Osteoblast (primary cell): Measurements from ENCODE around the gene DIP2C. TPM values are rescaled to one million over a fixed set of nuclear protein-coding genes. Genes with fewer than 3 reads are reported as not detected.

Experiments
- DNase-seq: peaks from one replicate; pipeline ENCODE4 v3.0.0; 2011; ENCODE audit warnings: low spot score, mixed read lengths; ENCODE audit not compliant: insufficient read length; ENCODE audit errors: missing footprints
- H2AFZ ChIP-seq: 2 replicates; pipeline ENCODE4 v1.6.0; 2011; ENCODE audit warnings: mild to moderate bottlenecking, low read length
- H3K27ac ChIP-seq: 2 replicates; pipeline ENCODE4 v1.5.1; 2011; ENCODE audit warnings: mild to moderate bottlenecking, low read depth, low read length, moderate library complexity
- H3K27me3 ChIP-seq: 2 replicates; pipeline ENCODE4 v1.6.0; 2012; ENCODE audit warnings: mild to moderate bottlenecking, control low read depth, inconsistent platforms, low read length, moderate library complexity; ENCODE audit not compliant: insufficient read depth
- H3K36me3 ChIP-seq: 2 replicates; pipeline ENCODE4 v1.5.1; 2011; ENCODE audit warnings: mild to moderate bottlenecking, low read length, control low read depth, moderate library complexity; ENCODE audit not compliant: insufficient read depth
- H3K4me1 ChIP-seq: 2 replicates; pipeline ENCODE4 v1.5.1; 2011; ENCODE audit warnings: mild to moderate bottlenecking, low read length, control low read depth, moderate library complexity; ENCODE audit not compliant: insufficient read depth
- H3K4me2 ChIP-seq: 2 replicates; pipeline ENCODE4 v1.6.0; 2011; ENCODE audit warnings: mild to moderate bottlenecking, low read length; ENCODE audit not compliant: insufficient read depth
- H3K4me3 ChIP-seq: fragments of 200-600 bp; sonication (generic); 3 replicates; pipeline ENCODE4 v1.5.1; 2012; ENCODE audit warnings: mild to moderate bottlenecking, low read length, inconsistent platforms; ENCODE audit not compliant: insufficient read depth
- H3K79me2 ChIP-seq: 2 replicates; pipeline ENCODE4 v1.6.0; 2012; ENCODE audit warnings: mild to moderate bottlenecking, low read length, control low read depth, inconsistent platforms; ENCODE audit not compliant: insufficient read depth
- H3K9me3 ChIP-seq: 2 replicates; pipeline ENCODE4 v1.5.1; 2011; ENCODE audit warnings: low read depth, low read length, control low read depth
- H4K20me1 ChIP-seq: 2 replicates; pipeline ENCODE4 v1.6.0; 2012; ENCODE audit warnings: mild to moderate bottlenecking, low read length, control low read depth; ENCODE audit not compliant: insufficient read depth
- total RNA-seq: library from RNA; depleted of rRNA; stranded (reverse); fragments of >200 nt; gene quantifications from 2 replicates; pipeline ENCODE4 v1.2.3, GENCODE V29; 2012
- TF ChIP-seq, protein P1 (sequence below): IDR thresholded peaks from 2 replicates; pipeline ENCODE4 v1.5.1; 2011; ENCODE audit warnings: mild to moderate bottlenecking, low read depth, low read length, moderate library complexity; ENCODE audit errors: extremely low read depth

DIP2C gene
- total RNA-seq, 1 donor: 36.9 TPM

DNA sequence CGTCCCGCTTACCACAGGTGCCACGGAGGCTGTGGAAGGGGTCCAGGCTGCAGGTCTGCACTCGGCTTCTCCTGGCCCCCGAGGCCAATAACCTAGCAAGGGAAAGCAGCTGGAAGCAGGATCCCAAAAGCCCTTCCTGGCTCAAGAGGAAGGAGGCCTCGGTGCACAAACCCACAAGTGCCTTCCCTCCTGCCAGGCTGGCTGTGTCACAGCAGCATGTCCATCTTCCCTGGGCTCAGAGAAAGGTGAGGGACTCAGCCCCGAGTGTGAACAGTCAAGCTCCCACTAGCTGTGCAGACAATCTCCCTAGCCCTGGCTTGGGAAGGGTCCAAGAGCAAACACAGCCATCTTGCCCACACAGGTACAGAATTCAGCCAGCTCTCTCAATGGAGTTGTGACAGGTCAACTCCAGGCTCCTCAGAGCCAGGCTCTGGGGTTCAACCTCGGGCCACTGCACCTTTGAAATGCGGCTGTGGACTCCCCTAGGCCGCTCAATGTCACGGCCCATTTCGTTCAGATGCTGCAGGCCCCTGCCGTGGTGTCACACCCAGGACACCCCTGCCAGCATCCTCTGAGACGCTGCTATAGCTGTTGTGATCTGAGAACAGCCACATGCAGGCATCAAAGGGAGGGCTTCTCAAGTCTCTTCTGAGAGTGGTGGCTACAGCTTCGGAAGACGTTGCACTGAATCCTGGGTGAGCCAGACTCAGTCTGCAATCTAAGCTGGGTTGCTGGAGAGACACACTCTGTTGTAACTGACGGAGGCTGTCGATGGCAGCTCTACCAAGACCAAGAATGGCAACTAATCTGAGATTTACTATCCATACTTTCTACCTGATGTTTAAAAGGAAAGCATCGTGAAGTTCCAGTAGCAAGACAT, 137.9 kb downstream of the DIP2C start:
- DNase-seq: peak; percentile 76
- H4K20me1 ChIP-seq: peaks cover 81% of the 10 kb centered on the region

DNA sequence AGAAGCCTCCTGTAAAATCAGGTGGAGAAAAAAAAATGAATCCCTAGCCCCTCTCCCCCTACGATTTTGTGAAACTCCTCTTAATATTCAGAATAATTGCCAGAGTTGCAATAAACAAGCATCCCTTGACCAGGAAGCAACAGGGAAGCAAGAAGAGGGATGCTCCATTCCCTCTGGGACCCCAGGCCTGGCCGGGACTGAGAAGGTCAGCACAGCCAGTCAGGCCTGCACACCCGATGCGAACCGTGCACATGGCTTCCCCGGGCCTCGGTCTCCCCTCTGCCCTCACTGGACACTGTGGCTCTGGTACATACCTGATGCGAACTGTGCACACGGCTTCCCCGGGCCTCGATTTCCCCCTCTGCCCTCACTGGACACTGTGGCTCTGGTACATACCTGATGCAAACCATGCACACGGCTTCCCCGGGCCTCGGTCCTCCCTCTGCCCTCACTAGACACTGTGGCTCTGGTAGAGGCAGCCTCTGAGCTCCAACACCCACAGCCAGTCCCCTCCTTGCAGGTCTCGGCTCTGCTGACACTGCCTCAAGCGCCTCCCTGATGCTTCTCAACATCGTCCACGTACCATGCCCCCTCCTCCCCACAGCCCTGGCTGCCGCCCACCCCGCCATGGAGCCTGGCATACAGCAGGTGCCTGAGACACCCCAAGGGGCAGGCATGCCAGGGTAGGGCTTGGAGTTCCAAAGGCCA, 138.6 kb downstream of the DIP2C start:
- Histone ChIP-seq H3K36me3 (no peaks in the 10 kb centered on the region), H3K27ac (no peak overlapping the region), H3K4me3 (no peak overlapping the region), H3K27me3 (no peaks in the 10 kb centered on the region), H2AFZ (no peak overlapping the region), H3K4me1 (peaks cover 5% of the 10 kb centered on the region), H3K79me2 (peaks cover 92% of the 10 kb centered on the region), H4K20me1 (peaks cover 81% of the 10 kb centered on the region), H3K9me3 (no peaks in the 10 kb centered on the region), H3K4me2 (no peak overlapping the region)
- peak; percentile 81 for DNase-seq
- TF ChIP-seq, protein P1, sequence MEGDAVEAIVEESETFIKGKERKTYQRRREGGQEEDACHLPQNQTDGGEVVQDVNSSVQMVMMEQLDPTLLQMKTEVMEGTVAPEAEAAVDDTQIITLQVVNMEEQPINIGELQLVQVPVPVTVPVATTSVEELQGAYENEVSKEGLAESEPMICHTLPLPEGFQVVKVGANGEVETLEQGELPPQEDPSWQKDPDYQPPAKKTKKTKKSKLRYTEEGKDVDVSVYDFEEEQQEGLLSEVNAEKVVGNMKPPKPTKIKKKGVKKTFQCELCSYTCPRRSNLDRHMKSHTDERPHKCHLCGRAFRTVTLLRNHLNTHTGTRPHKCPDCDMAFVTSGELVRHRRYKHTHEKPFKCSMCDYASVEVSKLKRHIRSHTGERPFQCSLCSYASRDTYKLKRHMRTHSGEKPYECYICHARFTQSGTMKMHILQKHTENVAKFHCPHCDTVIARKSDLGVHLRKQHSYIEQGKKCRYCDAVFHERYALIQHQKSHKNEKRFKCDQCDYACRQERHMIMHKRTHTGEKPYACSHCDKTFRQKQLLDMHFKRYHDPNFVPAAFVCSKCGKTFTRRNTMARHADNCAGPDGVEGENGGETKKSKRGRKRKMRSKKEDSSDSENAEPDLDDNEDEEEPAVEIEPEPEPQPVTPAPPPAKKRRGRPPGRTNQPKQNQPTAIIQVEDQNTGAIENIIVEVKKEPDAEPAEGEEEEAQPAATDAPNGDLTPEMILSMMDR: no peak

More for the DNA sequence above, 137.9 kb downstream of the DIP2C start:
- Histone ChIP-seq H2AFZ (no peak overlapping the region), H3K36me3 (no peaks in the 10 kb centered on the region), H3K79me2 (peaks cover 91% of the 10 kb centered on the region), H3K27ac (no peak overlapping the region), H3K9me3 (no peaks in the 10 kb centered on the region), H3K4me1 (peaks cover 5% of the 10 kb centered on the region), H3K27me3 (no peaks in the 10 kb centered on the region), H3K4me3 (no peak overlapping the region), H3K4me2 (no peak overlapping the region)
- TF ChIP-seq, protein P1: no peak

DNA sequence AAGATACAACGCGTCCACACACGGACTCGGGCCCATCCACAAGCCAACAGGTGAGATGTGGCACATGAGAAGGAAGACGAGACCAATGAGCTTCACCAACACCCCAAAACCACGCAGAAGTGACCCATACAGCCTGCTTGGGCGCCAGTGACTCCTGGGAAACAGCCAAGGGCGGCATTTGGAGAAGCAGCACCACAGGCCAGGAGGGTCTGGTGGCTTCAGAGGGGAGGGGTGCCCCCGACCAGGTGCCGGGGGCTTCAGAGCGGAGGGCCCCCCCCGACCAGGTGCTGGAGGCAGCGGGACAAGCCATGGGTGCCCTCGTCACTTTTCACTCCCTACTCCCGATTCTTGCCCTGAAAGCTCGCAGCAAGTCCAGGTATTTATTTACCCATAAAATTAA, 140.1 kb downstream of the DIP2C start:
- Histone ChIP-seq H3K79me2 (peaks cover 88% of the 10 kb centered on the region), H3K36me3 (no peaks in the 10 kb centered on the region), H3K4me3 (no peak overlapping the region), H3K27me3 (no peaks in the 10 kb centered on the region), H4K20me1 (peaks cover 71% of the 10 kb centered on the region), H3K4me1 (peaks cover 5% of the 10 kb centered on the region), H2AFZ (no peak overlapping the region), H3K9me3 (no peaks in the 10 kb centered on the region), H3K27ac (no peak overlapping the region), H3K4me2 (no peak overlapping the region)
- TF ChIP-seq, protein P1: no peak
- peak; percentile 62 for DNase-seq
